GM21526 (cell line): ENCODE results near the gene PLXNC1.

ENCODE experiments used
- ATAC-seq: cut with Tn5 transposase; IDR thresholded peaks from one replicate; pipeline ENCODE4 v1.9.1; 2021; ENCODE audit warnings: moderate library complexity; ENCODE audit not compliant: unreplicated experiment, low FRiP score

The PLXNC1 gene

DNA sequence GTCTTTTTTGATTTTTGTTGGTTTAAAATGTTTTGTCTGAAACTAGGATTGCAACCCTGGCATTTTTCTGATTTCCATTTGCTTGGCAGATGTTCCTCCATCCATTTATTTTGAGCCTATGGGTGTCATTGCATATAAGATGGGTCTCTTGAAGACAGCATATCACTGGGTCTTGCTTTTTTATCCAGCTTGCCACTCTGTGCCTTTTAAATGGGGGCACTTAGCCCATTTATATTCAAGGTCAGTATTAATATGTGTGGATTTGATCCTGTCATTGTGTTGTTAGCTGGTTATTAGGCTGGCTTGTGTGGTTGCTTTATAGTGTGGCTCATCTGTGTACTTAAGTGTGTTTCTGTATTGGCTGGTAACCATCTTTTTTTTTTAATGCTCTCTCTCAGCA is 171.7 kb downstream of the PLXNC1 start:
- ATAC-seq, result no peak

DNA sequence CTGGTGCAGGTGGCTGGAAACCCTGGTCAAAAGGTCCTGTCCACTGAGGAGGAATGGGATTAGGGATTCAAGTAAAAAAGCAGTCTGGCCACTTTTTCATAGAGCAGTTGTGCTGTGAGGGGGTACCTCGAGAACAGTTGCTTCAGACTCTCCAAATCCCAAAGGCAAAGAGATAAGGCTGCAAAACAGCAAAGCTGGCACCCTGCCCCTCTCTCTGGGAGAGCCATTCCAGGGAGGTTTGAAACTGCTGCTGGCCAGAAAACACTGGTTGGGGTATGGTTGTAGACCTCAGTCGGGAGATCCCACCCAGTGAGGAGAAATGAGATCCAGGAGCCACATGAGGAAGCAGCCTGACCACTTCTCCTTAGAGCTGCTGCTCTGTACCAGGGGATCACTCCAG is 174.0 kb downstream of the PLXNC1 start:
- ATAC-seq, result no peak

DNA sequence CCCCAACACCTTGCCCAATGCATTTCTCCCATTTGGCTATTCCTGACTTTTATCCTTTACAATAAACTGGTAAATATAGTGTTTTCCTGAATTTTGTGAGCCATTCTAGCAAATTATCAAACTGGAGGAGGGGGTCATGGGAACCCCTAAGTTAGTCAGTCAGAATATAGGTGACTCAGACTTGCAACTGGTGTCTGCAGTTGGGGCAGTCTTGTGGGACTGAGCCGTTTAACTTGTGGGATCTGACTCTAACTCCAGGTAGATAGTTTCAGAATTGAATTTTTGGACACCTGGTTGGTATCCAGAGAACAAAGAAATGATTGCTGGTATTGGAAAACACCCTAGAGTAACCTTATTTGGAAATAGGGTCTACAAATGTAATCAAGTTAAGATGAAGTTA is 177.9 kb downstream of the PLXNC1 start:
- ATAC-seq, result no peak

DNA sequence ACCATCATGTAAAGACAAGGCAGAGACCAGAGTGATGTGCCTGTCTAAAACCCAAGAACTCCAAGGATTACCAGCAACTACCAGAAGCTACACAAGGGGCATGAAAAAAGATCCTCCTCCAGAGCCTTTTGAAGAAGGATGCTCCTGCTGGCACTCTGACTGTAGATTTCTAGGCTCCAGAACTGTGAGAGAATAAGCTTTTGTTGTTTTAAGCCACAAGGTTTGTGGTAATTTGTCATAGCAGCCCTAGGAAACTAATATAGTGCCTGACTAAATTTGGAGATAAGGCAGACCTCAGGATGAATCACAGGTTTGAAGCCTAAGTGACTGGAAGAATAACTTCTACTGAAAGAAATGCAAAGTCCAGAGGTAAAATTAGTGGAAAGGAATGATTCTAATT is 178.3 kb downstream of the PLXNC1 start:
- ATAC-seq, result no peak

DNA sequence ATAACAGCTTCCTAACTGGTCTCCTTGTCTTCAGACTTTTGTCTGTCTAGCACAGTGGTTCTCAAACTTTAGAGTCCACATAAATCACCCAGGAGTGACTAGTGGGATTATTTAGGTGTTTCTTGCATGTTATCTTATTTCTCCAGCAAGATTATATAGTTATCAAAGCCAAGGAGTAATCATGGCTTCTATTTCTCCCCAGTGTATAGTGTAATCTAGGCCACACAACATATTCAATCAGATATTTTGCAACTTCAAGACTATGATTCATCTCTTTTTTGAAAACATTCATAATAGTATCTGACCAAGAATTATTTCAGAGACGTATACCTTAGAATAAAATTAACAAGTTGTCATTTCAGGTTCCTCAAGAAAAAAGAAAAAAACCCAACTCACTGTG is 179.4 kb downstream of the PLXNC1 start:
- no peak for ATAC-seq

DNA sequence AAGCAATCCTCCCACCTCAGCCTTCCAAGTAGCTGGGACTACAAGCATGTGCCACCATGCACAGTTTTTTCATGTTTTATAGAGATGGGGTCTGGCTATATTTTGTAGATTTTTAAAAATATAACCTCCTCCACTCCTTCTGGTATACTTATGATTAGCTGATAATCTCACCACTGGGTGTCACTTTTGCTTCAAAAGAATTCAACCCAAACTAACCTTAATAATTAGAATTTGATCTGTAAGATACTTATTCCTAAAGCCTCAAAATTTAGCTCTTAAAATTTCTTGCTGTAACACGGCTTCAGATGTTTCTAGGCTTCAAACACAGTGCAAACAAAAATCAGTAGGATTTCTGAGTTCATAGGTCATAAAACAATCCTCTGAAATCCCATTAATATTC is 181.0 kb downstream of the PLXNC1 start:
- no peak for ATAC-seq

DNA sequence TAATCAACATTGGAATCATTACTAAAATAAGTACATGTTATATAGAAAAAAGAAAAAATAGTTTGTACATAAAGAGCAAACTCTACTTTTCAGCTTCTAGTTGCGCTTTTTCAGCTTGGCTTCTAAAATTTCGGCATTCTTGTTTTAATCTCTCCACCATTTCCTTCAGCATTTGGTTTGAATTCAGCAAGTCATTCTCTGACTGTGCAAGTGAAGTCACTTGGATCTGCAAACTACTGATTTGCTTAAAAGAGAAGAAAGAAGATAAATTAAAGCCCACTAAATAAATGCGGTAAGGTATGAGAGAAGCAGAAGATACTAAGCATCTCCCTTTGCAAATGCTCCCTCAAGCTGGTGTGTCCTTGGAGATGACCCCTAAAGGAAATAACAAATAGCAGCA is 185.0 kb downstream of the PLXNC1 start:
- ATAC-seq, result no peak

DNA sequence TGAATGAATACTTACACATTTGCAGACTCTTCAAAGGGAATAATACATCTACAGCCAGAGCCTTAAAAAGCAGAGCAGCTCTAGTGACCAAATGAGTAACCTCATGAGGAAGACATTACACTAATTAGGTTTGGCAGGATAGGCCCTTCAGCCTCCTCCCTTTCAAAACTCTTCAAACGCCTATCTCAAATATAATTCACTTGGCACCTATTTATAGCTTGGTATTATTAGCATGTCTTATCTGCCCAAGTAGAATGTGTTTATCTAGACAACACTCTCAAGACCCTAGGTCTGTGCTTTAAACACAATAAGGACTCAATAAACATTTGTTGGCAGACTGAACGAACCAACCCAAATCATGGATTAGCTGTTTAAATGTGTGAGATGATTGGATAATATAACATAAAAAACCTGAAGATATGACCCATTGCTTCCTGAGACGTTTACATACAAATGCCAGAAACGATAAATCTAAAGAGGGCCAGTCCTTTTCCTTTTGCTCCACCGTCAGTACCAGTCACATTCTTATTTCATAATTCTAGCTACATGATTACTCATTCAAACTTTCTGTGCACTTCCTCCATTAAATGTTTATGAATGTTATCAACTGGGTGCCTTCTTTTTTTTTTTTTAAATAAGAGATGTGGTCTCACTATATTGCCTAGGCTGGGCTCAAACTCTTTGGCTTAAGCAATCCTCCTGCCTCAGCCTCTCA is 188.0 kb downstream of the PLXNC1 start:
- ATAC-seq, result no peak

DNA sequence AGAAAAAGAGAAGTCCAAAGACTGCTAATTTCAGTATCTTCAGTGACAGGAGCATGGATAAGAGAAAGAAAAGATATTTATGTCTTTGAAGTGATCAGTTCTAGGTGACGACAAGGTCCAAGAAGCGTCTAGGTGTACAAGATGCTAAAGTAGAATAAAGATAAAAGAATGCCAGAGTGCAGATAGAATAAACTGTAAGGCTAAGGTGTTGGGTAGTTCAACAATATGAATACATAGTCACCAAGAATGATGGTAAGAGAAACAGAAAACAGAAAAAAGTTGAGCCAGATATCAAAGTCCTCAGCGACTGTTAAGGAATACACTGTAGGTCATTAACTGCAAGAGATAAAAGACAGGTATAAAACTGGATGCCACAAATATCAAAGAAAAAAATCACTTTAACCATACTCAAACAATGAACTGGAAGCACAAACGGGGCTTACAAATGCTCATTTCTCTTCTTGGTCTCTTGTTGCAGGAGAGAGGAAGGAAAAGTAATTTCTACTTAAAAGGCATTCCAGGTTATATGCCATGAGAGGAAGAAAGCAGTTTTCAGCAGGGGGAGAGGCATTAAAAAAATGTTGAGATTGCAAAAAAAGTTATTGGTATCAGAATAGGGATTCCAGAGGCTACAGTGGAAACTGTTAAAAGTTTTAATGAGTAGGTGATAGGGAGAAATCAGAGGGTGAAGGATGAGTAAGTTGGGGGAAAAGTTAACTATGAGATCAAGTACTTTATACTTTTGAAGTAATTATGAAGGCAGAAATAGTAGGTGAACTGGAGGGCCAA is 189.8 kb downstream of the PLXNC1 start:
- no peak for ATAC-seq

DNA sequence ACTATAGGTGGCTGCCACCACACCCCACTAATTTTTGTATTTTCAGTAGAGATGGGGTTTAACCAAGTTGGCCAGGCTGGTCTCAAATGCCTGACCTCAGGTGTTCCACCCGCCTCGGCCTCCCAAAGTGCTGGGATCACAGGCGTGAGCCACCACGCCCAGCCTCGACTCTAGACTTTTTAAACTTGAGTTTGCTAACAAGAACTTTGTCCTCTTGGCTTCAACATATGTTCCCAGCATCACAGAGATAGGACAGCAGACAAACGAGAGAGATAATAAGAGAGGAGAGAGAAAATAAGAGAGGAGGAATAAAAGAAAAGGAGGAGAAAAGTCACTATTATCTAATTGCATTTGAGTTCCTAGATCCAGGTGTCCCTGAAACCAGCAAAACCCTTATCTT is 192.2 kb downstream of the PLXNC1 start:
- no peak for ATAC-seq

DNA sequence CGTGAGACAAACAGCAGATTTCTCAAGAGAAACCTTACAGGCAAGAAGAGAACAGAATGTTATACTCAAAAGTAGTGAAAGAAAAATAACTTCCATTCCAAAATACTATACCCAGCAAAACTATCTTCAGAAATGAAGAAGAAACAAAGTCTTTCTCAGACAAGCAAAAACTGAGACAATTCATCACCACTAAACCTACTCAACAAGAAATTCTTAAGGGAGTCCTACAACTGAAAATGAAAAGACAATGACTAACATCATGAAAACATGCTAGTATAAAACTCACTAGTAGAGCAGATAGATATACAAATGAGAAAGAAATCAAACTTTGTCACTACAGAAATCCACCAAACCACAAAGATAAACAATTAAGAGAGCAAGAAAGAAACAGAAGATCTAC is 204.8 kb downstream of the PLXNC1 start:
- ATAC-seq, result no peak
